ENCODE data around the gene PPARD.
"Not testable (repeated sequence)": the region's sequence is repeated elsewhere in the genome, so short reads cannot be mapped to it uniquely, and the experiment has no call there.

PPARD gene

DNA sequence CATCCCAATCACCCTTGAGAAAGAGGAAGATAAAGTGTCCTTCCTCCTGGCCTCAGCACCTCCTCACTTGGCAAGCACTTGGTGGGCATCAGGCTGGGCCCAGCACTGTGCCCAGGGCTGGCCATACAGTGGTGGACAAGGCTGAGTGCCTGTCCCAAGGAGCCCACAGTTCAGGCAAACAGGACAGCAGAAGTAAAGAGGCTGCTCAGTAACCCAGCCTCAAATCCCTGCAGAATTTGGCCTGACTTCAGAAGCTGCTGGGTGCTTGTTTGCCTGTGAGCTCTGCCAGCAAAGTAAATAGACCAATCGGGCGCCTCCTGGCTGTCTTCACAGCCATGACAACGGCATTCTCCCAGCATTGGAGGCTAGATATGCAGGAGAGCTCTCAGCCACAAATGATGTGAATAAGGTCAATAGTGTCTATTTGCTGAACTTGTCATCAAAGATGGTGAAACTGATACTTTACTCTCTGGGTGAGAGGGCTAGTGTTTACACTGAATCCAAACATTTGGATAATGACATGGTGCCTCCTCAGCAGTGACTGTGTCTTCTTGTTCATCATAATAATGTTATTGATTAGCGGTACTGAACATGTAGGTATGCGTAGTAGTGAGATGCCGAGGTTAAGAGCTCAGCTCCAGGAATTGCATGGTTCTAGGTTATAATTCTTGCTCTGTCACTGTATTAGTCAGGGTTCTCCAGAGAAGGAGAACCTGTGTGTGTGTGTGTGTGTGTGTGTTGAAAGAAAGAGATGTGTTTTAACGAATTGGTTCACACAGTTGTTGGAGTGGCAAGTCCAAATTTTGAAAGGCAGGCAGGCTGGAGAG lies 72.9 kb downstream of the PPARD start:
- DNase-seq, result peak; percentile 67

DNA sequence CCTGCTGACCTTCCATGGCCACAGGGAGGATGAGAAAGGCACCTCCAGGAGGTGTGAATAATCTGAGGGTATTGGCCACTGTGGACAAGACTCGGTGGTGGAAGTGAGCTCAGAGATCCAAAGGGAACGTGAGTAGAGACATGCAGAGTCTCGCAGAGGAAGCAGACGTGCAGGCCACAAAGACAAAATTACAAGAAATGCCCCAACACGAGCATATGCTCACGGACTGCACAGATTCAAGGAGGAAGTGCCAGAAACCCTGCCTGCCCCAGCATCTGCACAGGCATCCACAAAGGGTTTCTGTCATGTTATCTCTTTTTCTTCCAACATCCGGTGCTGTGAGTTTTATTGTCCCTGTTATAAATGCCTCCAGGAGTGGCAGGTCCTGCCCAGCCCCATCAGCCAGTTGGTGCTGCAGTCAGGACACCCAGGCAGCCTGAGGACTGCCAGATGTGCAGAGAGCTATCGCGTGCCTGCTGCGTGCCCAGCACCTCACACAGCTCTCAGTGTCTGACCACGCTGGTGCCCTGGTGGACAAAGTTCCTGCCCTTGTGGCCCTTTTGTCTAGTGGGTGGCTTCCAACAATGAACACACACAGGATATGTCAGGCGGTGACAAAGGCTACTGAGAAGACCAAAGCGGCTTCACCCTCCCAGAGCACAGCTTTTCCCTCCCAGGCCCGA lies 75.8 kb downstream of the PPARD start:
- DNase-seq, result no peak

- DNase-seq, result no peak
Measured at GRCh38 chr6:35419417-35419816, 77.1 kb downstream of the PPARD start.

- no peak for DNase-seq
Measured at GRCh38 chr6:35419961-35420360, 77.6 kb downstream of the PPARD start.

DNA sequence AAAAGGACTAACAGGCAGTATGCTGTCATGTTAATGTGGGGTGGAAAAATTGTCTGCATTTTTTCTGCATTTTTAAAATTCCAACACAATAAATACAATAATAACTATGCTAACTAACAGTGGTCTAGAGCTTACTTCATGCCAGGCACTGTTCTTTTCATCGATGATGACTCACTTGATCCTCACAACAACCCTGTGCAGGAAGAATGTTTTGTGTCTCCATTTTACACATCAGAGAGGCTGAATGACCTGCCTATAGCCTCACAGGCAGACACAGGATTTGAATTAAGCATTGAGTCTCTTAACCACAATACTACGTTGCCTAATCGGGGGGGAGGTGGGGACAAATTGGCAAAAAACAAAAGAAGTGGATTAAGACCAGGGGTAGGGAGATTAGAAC lies 82.9 kb downstream of the PPARD start:
- peak; percentile 79 for DNase-seq

DNA sequence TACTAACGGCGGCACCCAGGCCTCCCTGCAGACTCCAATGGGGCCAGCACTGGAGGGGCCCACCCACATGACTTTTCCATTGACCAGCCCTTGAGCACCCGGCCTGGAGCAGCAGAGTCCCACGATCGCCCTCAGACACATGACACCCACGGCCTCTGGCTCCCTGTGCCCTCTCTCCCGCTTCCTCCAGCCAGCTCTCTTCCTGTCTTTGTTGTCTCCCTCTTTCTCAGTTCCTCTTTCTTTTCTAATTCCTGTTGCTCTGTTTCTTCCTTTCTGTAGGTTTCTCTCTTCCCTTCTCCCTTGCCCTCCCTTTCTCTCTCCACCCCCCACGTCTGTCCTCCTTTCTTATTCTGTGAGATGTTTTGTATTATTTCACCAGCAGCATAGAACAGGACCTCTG lies 83.7 kb downstream of the PPARD start:
- DNase-seq, result no peak

- no peak for DNase-seq
Measured at GRCh38 chr6:35427435-35427834, 85.1 kb downstream of the PPARD start.

GRCh38 chr6:35427851-35428321 lies 85.5 kb downstream of the PPARD start:
- peak; percentile 78 for DNase-seq

- DNase-seq, result no peak
Measured at GRCh38 chr6:35428421-35429149, 86.2 kb downstream of the PPARD start.

GRCh38 chr6:35429463-35429862 lies 87.1 kb downstream of the PPARD start:
- DNase-seq, result no peak

- DNase-seq, result no peak
Measured at GRCh38 chr6:35432291-35432690, 89.9 kb downstream of the PPARD start.

DNA sequence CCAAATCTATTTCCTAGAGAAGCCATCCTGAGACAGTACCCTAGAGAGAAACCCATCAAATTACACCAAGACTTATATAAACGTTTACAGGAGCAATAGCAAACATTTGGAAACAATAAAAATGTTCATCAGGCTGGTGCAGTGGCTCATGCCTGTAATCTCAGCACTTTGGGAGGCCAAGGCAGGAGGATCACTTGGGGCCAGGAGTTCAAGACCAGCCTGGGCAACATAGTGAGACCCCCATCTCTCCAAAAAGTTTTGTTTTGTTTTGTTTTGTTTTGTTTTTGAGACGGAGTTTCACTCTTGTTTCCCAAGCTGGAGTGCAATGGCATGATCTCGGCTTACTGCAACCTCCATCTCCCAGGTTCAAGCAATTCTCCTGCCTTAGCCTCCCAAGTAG lies 90.3 kb downstream of the PPARD start:
- not testable (repeated sequence) for DNase-seq

- no peak for DNase-seq
Measured at GRCh38 chr6:35435074-35435837, 92.9 kb downstream of the PPARD start.

GRCh38 chr6:35436071-35436857 lies 93.9 kb downstream of the PPARD start:
- DNase-seq, result no peak

DNA sequence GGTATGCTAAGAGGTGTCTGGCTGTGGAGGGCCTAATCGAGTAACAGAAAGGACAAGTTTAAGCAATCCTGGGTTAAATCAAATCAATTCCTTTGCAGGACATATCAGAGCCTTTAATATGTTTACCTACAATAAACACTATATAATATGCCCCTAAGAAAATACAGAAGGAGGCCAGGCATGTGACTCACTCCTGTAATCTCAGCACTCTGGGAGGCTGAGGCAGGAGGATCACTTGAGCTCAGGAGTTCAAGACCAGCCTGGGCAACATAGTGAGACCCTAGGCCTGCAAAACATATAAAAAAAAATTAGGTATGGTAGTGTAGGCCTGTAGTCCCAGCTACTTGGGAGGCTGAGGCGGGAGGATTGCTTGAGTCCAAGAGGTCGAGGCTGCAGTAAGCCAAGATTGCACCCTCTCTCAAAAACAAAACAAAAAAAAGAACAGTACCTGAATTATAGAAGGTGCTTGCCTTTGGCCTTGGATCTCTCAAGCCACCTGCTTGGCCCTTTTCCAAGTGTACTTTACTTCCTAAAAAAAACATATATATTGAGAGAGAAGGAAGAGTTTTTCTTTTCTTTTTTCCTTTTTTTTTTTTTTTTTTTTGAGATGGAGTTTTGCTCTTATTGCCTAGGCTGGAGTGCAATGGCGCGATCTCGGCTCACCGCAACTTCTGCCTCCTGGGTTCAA lies 96.2 kb downstream of the PPARD start:
- DNase-seq, result not testable (repeated sequence)

GRCh38 chr6:35439308-35439707 lies 97.0 kb downstream of the PPARD start:
- no peak for DNase-seq

- no peak for DNase-seq
Measured at GRCh38 chr6:35441205-35441604, 98.8 kb downstream of the PPARD start.

GRCh38 chr6:35441642-35442041 lies 99.3 kb downstream of the PPARD start:
- DNase-seq, result no peak

DNA sequence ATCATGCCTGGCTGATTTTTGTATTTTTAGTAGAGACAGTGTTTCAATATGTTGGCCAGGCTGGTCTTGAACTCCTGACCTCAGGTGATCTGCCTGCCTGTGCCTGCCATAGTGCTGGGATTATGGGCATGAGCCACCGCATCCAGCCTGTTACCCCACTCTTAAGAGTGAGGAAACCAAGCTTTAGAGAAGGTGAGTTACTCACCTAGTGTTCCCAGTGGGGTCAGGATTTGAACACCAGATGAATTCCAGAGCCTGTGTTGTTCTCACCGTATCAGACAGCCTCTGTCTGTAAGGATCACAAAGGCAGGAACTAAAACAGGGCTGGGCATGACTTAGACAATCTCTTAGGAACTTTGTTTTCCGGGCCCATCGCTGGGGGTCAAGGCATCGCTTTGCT lies 100.3 kb downstream of the PPARD start:
- no peak for DNase-seq

- DNase-seq, result no peak
Measured at GRCh38 chr6:35443341-35444030, 101.1 kb downstream of the PPARD start.

GRCh38 chr6:35445691-35446090 lies 103.3 kb downstream of the PPARD start:
- peak; percentile 56 for DNase-seq
